Small intestine (tissue), 7 donors: ENCODE data around the gene TANC1. TPM values are rescaled to one million over a fixed set of nuclear protein-coding genes. Genes with fewer than 3 reads are reported as not detected.

Source experiments
- DNase-seq, 2 donors: peaks; one replicate each; pipeline versions ENCODE4 v3.0.0 to v3.0.0-alpha.2; 2013
- FAIRE-seq: peaks from 2 replicates; lab custom pipeline; 2012; peaks lifted over from hg19 to GRCh38; lab: Jason Lieb, UNC
- H3K27ac ChIP-seq, 3 donors: one replicate each; pipeline ENCODE4 v1.5.1; 2013; ENCODE audit warnings: low read length in 2 of 3, mild to moderate bottlenecking in 2 of 3, control low read depth in 1 of 3, inconsistent platforms in 1 of 3, low read depth in 1 of 3, moderate library complexity in 1 of 3
- H3K27me3 ChIP-seq, 3 donors: one replicate each; pipeline ENCODE4 v1.6.1; 2013; ENCODE audit warnings: low read length in 3 of 3, inconsistent platforms in 1 of 3; ENCODE audit not compliant: control insufficient read depth in 3 of 3, insufficient read depth in 3 of 3
- H3K36me3 ChIP-seq, 3 donors: one replicate each; pipeline ENCODE4 v1.6.1; 2013; ENCODE audit warnings: low read length in 3 of 3, inconsistent platforms in 1 of 3, low read depth in 1 of 3, mild to moderate bottlenecking in 1 of 3, moderate library complexity in 1 of 3; ENCODE audit not compliant: control insufficient read depth in 3 of 3, insufficient read depth in 2 of 3
- H3K4me1 ChIP-seq, 3 donors: one replicate each; pipeline ENCODE4 v1.6.1; 2013; ENCODE audit warnings: low read length in 2 of 3, inconsistent platforms in 1 of 3, low read depth in 1 of 3, mild to moderate bottlenecking in 1 of 3, moderate library complexity in 1 of 3; ENCODE audit not compliant: control insufficient read depth in 3 of 3, insufficient read depth in 2 of 3
- H3K4me3 ChIP-seq, 3 donors: one replicate each; pipeline ENCODE4 v1.5.1; 2013; ENCODE audit warnings: low read length in 3 of 3, control low read depth in 1 of 3, inconsistent platforms in 1 of 3, low read depth in 1 of 3, mild to moderate bottlenecking in 1 of 3, moderate library complexity in 1 of 3
- H3K9me3 ChIP-seq, 2 donors: one replicate each; pipeline ENCODE4 v1.6.1; 2013; ENCODE audit warnings: low read depth in 1 of 2, low read length in 1 of 2; ENCODE audit not compliant: control insufficient read depth in 2 of 2, insufficient read depth in 1 of 2
- WGBS, 3 donors: extraction: QIAGEN DNeasy Blood & Tissue Kit; methylation state at CpG; one replicate each; pipeline ENCODE4 v1.1.7; 2013; 5-methylcytosine and 5-hydroxymethylcytosine counted together
- polyA plus RNA-seq, 4 donors: library from polyadenylated mRNA; stranded (reverse) in 3 of 4; unstranded in 1 of 4; fragments of 200-250 nt in 3 of 4; fragments of 120-200 nt in 1 of 4; gene quantifications; one replicate each; pipeline versions ENCODE4 v1.2.1 to v1.2.3, GENCODE V29; 2013
- donor health status: healthy with polysubstance abuse.
- donor health status: control.
- donor health status: control.
- donor health status: Bipolar disorder and iron deficiency.
- donor health status: healthy.

The TANC1 gene
- polyA plus RNA-seq, 4 donors = 7.4 to 14.7 (median 8.8) TPM

DNA sequence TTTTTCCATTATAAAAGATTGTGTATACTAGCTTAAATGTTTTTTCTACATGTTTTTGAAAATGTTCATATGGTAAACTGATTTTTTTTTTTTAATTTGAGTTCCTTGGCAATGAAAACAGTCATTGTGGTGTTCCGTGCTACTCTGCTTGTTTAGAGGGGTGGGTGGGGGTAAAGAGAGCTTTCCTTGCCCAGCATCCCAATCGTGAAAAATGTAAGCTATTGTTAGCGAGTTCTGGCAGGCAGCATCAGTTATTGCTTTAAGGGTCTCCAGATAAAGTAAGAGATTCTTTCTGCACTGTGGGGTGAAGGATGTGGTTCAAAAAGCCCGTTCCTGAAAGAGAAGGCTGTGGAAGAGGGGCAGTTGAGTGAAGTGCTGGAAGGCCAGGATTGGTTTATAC, 118.4 kb downstream of the TANC1 start:
- Histone ChIP-seq H3K36me3 (peaks cover 0 to 6% (median 0%) of the 10 kb centered on the region in 3 donors), H3K4me3 (no peak overlapping the region), H3K9me3 (no peaks in the 10 kb centered on the region), H3K27ac (no peak overlapping the region), H3K27me3 (no peaks in the 10 kb centered on the region), H3K4me1 (peaks cover 0 to 11% (median 4%) of the 10 kb centered on the region in 3 donors)
- WGBS, 3 donors = 49 to 83% (median 69%) methylated on average over 4 of the region's 4 CpGs
- DNase-seq (no peak), FAIRE-seq (no peak)

DNA sequence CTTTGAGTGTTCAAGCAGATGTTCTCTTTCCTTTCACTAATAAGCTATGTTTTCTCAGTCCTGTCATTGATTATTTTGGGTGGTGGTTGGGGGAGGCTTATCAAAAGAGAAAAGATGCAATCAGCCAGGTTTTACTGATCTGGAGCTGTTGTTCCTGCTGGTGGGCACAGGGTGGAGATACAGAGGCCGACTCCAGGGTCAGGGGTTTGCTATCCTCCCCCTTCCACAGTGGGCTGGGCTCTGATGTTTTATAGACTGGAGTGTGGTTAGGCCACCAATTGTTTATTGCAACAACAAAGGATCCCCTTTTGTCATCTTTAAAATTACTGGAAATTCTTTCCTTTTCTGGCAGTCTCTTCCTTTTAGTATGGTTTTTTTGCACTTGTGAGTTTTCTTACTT, 120.5 kb downstream of the TANC1 start:
- Histone ChIP-seq H3K9me3 (no peaks in the 10 kb centered on the region), H3K27me3 (no peaks in the 10 kb centered on the region), H3K36me3 (peaks cover 0 to 4% (median 0%) of the 10 kb centered on the region in 3 donors), H3K27ac (no peak overlapping the region), H3K4me1 (peaks cover 0 to 14% (median 11%) of the 10 kb centered on the region in 3 donors), H3K4me3 (no peak overlapping the region)
- DNase-seq (no peak), FAIRE-seq (no peak)
- WGBS, 3 donors = 45 to 81% (median 74%) methylated on average over 1 of the region's 1 CpG

DNA sequence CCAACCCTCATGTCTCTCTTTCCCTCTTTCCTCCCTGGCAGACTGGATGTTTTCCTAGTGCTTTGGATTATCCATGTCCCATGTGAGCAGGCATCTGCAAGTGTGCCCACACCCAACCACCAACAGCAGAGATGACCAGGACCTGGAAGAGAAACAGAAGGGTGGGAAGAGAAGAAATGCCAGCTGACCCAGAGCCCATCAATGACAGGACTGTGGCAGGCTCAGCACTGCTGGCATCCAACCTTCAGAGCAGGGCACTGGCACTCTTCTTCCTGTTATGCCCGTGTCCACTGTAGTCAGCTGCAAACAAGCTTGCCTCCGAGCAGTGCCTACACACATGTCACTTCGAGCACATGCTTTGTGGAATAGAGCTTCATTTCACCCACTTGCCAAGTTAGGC, 121.1 kb downstream of the TANC1 start:
- no peaks in the 10 kb centered on the region for H3K27me3 ChIP-seq

DNA sequence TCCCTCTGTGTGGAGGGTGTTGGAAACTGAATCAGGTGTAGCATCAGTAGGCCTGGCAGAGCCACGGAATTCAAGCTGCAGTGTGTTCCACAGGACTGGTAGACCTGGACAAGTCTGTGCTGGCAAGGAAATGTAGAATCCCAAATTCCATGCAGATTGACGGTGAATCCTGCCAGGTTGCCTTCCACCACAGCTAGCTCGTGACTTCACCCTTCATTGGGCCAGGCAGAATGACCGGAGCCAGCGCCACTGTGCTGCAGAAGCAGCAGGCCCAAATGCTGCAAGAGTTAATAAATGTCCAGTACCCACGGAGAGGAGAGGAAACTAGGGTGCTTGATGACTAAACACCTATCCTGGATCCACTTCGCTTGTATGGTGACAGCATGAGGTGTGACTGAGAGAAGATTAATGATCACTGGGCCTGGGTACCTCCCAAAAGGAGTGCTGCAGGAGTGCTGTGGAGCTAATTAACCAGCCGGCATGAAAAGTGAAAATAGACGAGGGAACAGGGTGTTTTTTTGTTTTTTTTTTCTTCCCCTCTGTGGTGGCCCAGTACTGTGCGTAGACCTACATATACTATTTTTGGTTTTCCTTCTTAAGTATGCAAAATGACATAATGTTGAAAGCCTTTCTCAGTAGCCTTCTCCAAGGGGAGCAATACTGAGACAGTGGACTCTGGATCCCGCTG, 122.2 kb downstream of the TANC1 start:
- FAIRE-seq (no peak), DNase-seq (no peak)
- WGBS, 3 donors = 56 to 69% (median 56%) methylated on average over 11 of the region's 11 CpGs
- peak overlapping the region in 1 of 3 donors; percentile 52 for H3K27ac ChIP-seq
- peaks cover 2 to 21% (median 14%) of the 10 kb centered on the region in 3 donors for H3K4me1 ChIP-seq
- H3K4me3 ChIP-seq = no peak overlapping the region
- H3K27me3 ChIP-seq = no peaks in the 10 kb centered on the region
- H3K36me3 ChIP-seq = peaks cover 0 to 4% (median 0%) of the 10 kb centered on the region in 3 donors
- H3K9me3 ChIP-seq = peaks cover 0 to 1% of the 10 kb centered on the region in 2 donors

More for the DNA sequence above, 121.1 kb downstream of the TANC1 start:
- peaks cover 0 to 4% (median 0%) of the 10 kb centered on the region in 3 donors for H3K36me3 ChIP-seq
- FAIRE-seq (no peak), DNase-seq (no peak)
- H3K27ac ChIP-seq = no peak overlapping the region
- WGBS, 3 donors = 81 to 85% (median 81%) methylated on average over 3 of the region's 3 CpGs
- H3K4me1 ChIP-seq = peaks cover 2 to 19% (median 12%) of the 10 kb centered on the region in 3 donors
- H3K4me3 ChIP-seq = no peak overlapping the region
- no peaks in the 10 kb centered on the region for H3K9me3 ChIP-seq

DNA sequence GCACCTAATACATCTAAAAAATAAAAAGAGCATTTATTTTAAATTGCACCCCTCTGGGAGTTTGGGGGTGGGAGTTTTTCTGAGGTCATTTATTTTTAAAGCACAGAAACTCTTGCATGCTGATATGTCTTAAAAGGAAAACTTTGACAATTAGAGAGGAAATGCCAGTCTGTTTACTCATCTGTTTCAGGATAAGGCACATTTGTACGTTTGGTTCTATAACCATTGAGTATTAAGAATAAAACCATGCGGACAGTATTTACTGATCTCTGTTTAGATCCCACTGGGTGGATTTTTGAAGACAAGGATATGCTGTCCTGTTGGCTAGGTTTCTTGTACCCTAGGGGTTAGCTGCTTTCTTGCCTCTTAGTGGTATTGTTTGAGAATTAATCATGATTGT, 122.9 kb downstream of the TANC1 start:
- Histone ChIP-seq H3K27ac (peak overlapping the region in 1 of 3 donors; percentile 53), H3K27me3 (no peaks in the 10 kb centered on the region), H3K4me1 (peaks cover 2 to 21% (median 14%) of the 10 kb centered on the region in 3 donors), H3K4me3 (no peak overlapping the region), H3K9me3 (peaks cover 0 to 7% of the 10 kb centered on the region in 2 donors), H3K36me3 (peaks cover 0 to 4% (median 0%) of the 10 kb centered on the region in 3 donors)
- DNase-seq = no peak
- 34 to 41% (median 39%) methylated on average over 2 of the region's 2 CpGs for WGBS, 3 donors
- no peak for FAIRE-seq

DNA sequence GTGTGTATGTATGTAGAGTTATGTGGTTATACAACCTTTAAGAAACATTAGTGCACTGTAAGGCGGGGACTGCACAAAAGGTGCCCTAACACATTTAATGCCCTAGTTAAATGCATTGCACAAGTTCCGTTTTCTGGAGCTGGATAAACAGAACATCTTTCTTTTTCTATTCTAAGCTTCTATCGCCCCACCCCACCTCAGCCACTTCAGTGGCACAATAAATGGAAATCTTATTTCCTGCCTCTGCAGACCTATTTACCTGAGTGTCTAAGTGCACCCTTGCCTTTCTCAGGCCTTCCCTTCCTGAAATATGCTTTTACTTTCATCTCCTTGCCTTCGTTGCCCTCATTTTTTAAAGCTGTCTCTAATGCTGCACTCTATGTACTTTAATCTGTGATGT, 123.5 kb downstream of the TANC1 start:
- Histone ChIP-seq H3K27ac (peak overlapping the region in 1 of 3 donors; percentile 29), H3K4me3 (no peak overlapping the region), H3K9me3 (peaks cover 0 to 13% of the 10 kb centered on the region in 2 donors), H3K27me3 (no peaks in the 10 kb centered on the region), H3K4me1 (peaks cover 2 to 21% (median 14%) of the 10 kb centered on the region in 3 donors), H3K36me3 (peaks cover 0 to 4% (median 0%) of the 10 kb centered on the region in 3 donors)
- WGBS, 3 donors = 23 to 26% (median 25%) methylated on average over 4 of the region's 4 CpGs
- DNase-seq = peak; percentile 31 to 39
- no peak for FAIRE-seq

DNA sequence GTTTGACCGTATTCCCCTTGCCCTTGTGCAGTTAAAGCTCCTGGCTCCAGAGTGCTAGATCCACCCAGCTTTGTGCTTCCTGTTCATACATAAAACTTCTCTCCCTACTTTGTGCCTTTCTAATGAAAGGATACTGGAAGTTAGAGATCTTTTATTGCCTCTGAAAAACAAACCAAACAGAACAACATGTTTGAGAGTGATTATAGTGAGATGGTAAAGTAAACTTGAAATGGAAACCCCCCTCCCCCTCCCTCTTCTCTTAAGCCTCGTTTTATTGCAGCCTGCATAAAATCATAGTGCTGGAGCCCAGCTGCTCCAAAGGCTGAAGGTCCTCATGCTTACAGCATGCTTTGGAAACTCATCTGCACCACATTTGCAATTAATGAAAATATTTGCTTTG, 125.1 kb downstream of the TANC1 start:
- H3K27ac ChIP-seq = peak overlapping the region in 2 of 3 donors; percentile 21 to 33
- H3K4me1 ChIP-seq = peaks cover 2 to 21% (median 14%) of the 10 kb centered on the region in 3 donors
- H3K36me3 ChIP-seq = peaks cover 0 to 6% (median 0%) of the 10 kb centered on the region in 3 donors
- 2 to 12% (median 10%) methylated on average over 2 of the region's 2 CpGs for WGBS, 3 donors
- FAIRE-seq (no peak), DNase-seq (peak; percentile 45 to 77)
- H3K4me3 ChIP-seq = no peak overlapping the region
- no peaks in the 10 kb centered on the region for H3K27me3 ChIP-seq
- H3K9me3 ChIP-seq = peaks cover 0 to 13% of the 10 kb centered on the region in 2 donors

DNA sequence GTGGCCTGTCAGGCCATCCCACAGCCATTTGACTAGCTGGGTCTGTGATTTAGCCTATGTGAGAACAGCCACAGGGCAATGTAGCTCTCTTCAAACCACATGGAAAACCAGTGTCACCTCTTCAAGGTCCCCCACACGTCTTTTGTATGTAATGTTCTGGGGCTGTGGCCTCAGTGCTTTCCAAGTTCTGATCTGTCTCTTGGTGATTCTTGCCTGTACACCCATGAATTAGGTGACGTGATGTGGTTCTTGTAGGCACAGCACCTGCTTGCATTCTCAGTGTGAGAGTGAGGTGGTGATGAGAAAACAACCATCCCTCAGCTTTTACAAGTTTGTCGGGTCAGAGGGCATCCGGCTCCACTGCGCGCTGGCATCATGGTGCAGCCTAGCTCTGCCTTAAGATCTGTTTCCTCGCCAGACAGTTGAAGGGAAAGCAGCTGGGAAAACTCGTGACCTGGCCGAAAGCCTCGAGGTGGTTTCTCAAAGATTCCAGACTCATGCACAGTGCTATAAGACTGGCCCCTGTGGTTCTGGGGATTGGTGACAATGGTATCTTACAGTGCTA, 125.8 kb downstream of the TANC1 start:
- H3K36me3 ChIP-seq = peaks cover 0 to 6% (median 0%) of the 10 kb centered on the region in 3 donors
- H3K4me3 ChIP-seq = no peak overlapping the region
- H3K4me1 ChIP-seq = peaks cover 2 to 21% (median 18%) of the 10 kb centered on the region in 3 donors
- H3K27me3 ChIP-seq = no peaks in the 10 kb centered on the region
- 51 to 82% (median 70%) methylated on average over 10 of the region's 10 CpGs for WGBS, 3 donors
- peak in 1 of 2 donors; percentile 23 for DNase-seq
- H3K9me3 ChIP-seq = peaks cover 0 to 13% of the 10 kb centered on the region in 2 donors
- FAIRE-seq = no peak
- H3K27ac ChIP-seq = peak overlapping the region in 2 of 3 donors; percentile 21 to 79
